Neuronal stem cell (in vitro differentiated cells): ENCODE measurements around the gene ZSWIM1.

Experiments
- DNase-seq: peaks from one replicate; pipeline ENCODE4 v3.0.0-alpha.2; 2013; ENCODE audit warnings: low spot score
- H2AFZ ChIP-seq: one replicate; pipeline ENCODE4 v1.6.1; 2013; ENCODE audit warnings: mild to moderate bottlenecking, low read length, inconsistent platforms
- H2AK5ac ChIP-seq: 2 replicates; pipeline ENCODE4 v1.6.1; 2013; ENCODE audit warnings: low read depth, mild to moderate bottlenecking, inconsistent platforms, low read length, moderate library complexity, mixed read lengths
- H2BK120ac ChIP-seq: 2 replicates; pipeline ENCODE4 v1.6.1; 2013; ENCODE audit warnings: low read depth, mild to moderate bottlenecking, inconsistent platforms, low read length, moderate library complexity, mixed read lengths
- H2BK12ac ChIP-seq: one replicate; pipeline ENCODE4 v1.6.1; 2013; ENCODE audit warnings: low read length, inconsistent platforms
- H2BK15ac ChIP-seq: 2 replicates; pipeline ENCODE4 v1.6.1; 2013; ENCODE audit warnings: mild to moderate bottlenecking, low read length, inconsistent platforms, mixed read lengths
- H2BK5ac ChIP-seq: one replicate; pipeline ENCODE4 v1.6.1; 2013; ENCODE audit warnings: inconsistent platforms, mild to moderate bottlenecking, low read length, moderate library complexity
- H3K14ac ChIP-seq: one replicate; pipeline ENCODE4 v1.6.1; 2013; ENCODE audit warnings: low read length, inconsistent platforms
- H3K18ac ChIP-seq: 2 replicates; pipeline ENCODE4 v1.6.1; 2013; ENCODE audit warnings: low read length, inconsistent platforms
- H3K23ac ChIP-seq: 2 replicates; pipeline ENCODE4 v1.6.1; 2013; ENCODE audit warnings: low read depth, mild to moderate bottlenecking, mixed read lengths, low read length, inconsistent platforms; ENCODE audit not compliant: poor library complexity
- H3K27ac ChIP-seq: replicated peaks from 3 replicates; pipeline ENCODE4 v1.5.1; 2013; ENCODE audit warnings: low read length, inconsistent platforms
- H3K27me3 ChIP-seq, 3 experiments: 2 replicates each; pipeline ENCODE4 v1.6.1; 2013; ENCODE audit warnings: low read length in 3 of 3, mild to moderate bottlenecking in 2 of 3, inconsistent platforms in 1 of 3, low read depth in 1 of 3, mixed read lengths in 1 of 3, moderate library complexity in 1 of 3; ENCODE audit not compliant: control insufficient read depth in 3 of 3, insufficient read depth in 3 of 3
- H3K36me3 ChIP-seq, 2 donors: replicated peaks in 1 of 2; 2 replicates each; pipeline ENCODE4 v1.6.1; 2013; ENCODE audit warnings: low read length in 2 of 2; ENCODE audit not compliant: control insufficient read depth in 2 of 2, insufficient read depth in 2 of 2
- H3K4ac ChIP-seq: 2 replicates; pipeline ENCODE4 v1.6.1; 2013; ENCODE audit warnings: inconsistent platforms, mild to moderate bottlenecking, low read length, moderate library complexity
- H3K4me1 ChIP-seq, 2 donors: 1 replicate in 1 of 2; 2 replicates in 1 of 2; pipeline ENCODE4 v1.6.1; 2013; ENCODE audit warnings: low read length in 2 of 2, low read depth in 1 of 2; ENCODE audit not compliant: control insufficient read depth in 2 of 2, insufficient read depth in 1 of 2
- H3K4me2 ChIP-seq: one replicate; pipeline ENCODE4 v1.6.1; 2013; ENCODE audit warnings: mild to moderate bottlenecking, low read length, inconsistent platforms; ENCODE audit not compliant: insufficient read depth, poor library complexity, severe bottlenecking
- H3K4me3 ChIP-seq, 2 donors: 2 replicates each; pipeline ENCODE4 v1.5.1; 2013; ENCODE audit warnings: low read length in 2 of 2, mild to moderate bottlenecking in 2 of 2, inconsistent platforms in 1 of 2, moderate library complexity in 1 of 2
- H3K79me1 ChIP-seq: one replicate; pipeline ENCODE4 v1.6.1; 2013; ENCODE audit warnings: low read depth, mild to moderate bottlenecking, inconsistent platforms, low read length, moderate library complexity
- H3K9ac ChIP-seq: one replicate; pipeline ENCODE4 v1.6.1; 2013; ENCODE audit warnings: mild to moderate bottlenecking, low read depth, low read length, inconsistent platforms; ENCODE audit not compliant: poor library complexity
- H3K9me3 ChIP-seq, 2 donors: replicated peaks in 1 of 2; 2 replicates each; pipeline versions ENCODE3 to v1.6.1; 2013; ENCODE audit warnings: low read length in 2 of 2, mild to moderate bottlenecking in 2 of 2, inconsistent platforms in 1 of 2, low read depth in 1 of 2, mixed read lengths in 1 of 2, moderate library complexity in 1 of 2; ENCODE audit not compliant: control insufficient read depth in 2 of 2, insufficient read depth in 1 of 2
- H4K8ac ChIP-seq: one replicate; pipeline ENCODE4 v1.6.1; 2013; ENCODE audit warnings: low read depth, mild to moderate bottlenecking, inconsistent platforms, low read length, moderate library complexity
- H4K91ac ChIP-seq: one replicate; pipeline ENCODE4 v1.6.1; 2013; ENCODE audit warnings: low read length, low read depth, mild to moderate bottlenecking, inconsistent platforms; ENCODE audit not compliant: poor library complexity
- WGBS, 2 donors: extraction: QIAGEN DNeasy Blood & Tissue Kit; methylation state at CpG; one replicate each; pipeline ENCODE4 v1.1.7; 2013; ENCODE audit warnings: missing lambda C conversion rate in 2 of 2, mixed read lengths in 1 of 2; ENCODE audit not compliant: insufficient read length in 2 of 2, insufficient replicate concordance in 1 of 2; ENCODE audit errors: extremely low coverage in 2 of 2; 5-methylcytosine and 5-hydroxymethylcytosine counted together

Gene ZSWIM1

GRCh38 chr20:45843506-45843905 lies 37.5 kb upstream of the ZSWIM1 start:
- H3K36me3 ChIP-seq, result peaks cover 18 to 73% of the 10 kb centered on the region in 2 donors
- H3K4me1 ChIP-seq, result no peaks in the 10 kb centered on the region
- no peak overlapping the region for H3K27ac ChIP-seq
- H3K4me2 ChIP-seq, result no peak overlapping the region
- no peak overlapping the region for H3K14ac ChIP-seq
- no peaks in the 10 kb centered on the region for H3K9me3 ChIP-seq
- H2BK12ac ChIP-seq, result no peak overlapping the region
- no peak overlapping the region for H3K9ac ChIP-seq
- no peak overlapping the region for H2BK5ac ChIP-seq
- H3K23ac ChIP-seq, result no peak overlapping the region
- no peak overlapping the region for H2BK15ac ChIP-seq
- no peak overlapping the region for H4K91ac ChIP-seq
- H2AFZ ChIP-seq, result no peak overlapping the region
- no peak overlapping the region for H2BK120ac ChIP-seq
- no peaks in the 10 kb centered on the region for H3K79me1 ChIP-seq
- H4K8ac ChIP-seq, result no peak overlapping the region
- no peak for DNase-seq
- H3K4ac ChIP-seq, result no peak overlapping the region
- WGBS, 2 donors, result no CpG with 5 or more reads among the region's 14 CpGs
- no peaks in the 10 kb centered on the region for H3K27me3 ChIP-seq
- H2AK5ac ChIP-seq, result no peak overlapping the region
- H3K4me3 ChIP-seq, result no peak overlapping the region
- no peak overlapping the region for H3K18ac ChIP-seq

- H4K91ac ChIP-seq, result no peak overlapping the region
- no peak overlapping the region for H2AK5ac ChIP-seq
- no peak overlapping the region for H2BK5ac ChIP-seq
- no peak overlapping the region for H3K18ac ChIP-seq
- no peak for DNase-seq
- H3K27ac ChIP-seq, result no peak overlapping the region
- peaks cover 18 to 73% of the 10 kb centered on the region in 2 donors for H3K36me3 ChIP-seq
- H2AFZ ChIP-seq, result no peak overlapping the region
- no peak overlapping the region for H3K9ac ChIP-seq
- H3K14ac ChIP-seq, result no peak overlapping the region
- H3K4ac ChIP-seq, result no peak overlapping the region
- no peaks in the 10 kb centered on the region for H3K9me3 ChIP-seq
- H3K4me2 ChIP-seq, result no peak overlapping the region
- H4K8ac ChIP-seq, result no peak overlapping the region
- H2BK15ac ChIP-seq, result no peak overlapping the region
- H3K4me1 ChIP-seq, result no peaks in the 10 kb centered on the region
- no peaks in the 10 kb centered on the region for H3K79me1 ChIP-seq
- no peak overlapping the region for H2BK120ac ChIP-seq
- no peak overlapping the region for H2BK12ac ChIP-seq
- H3K4me3 ChIP-seq, result no peak overlapping the region
- no peaks in the 10 kb centered on the region for H3K27me3 ChIP-seq
- H3K23ac ChIP-seq, result no peak overlapping the region
These were observed 35.6 kb upstream of the ZSWIM1 start for GRCh38 chr20:45845452-45845851.

- Histone ChIP-seq H3K36me3 (peaks cover 10 to 53% of the 10 kb centered on the region in 2 donors), H3K4me1 (no peaks in the 10 kb centered on the region), H2BK120ac (no peak overlapping the region), H3K4me3 (peak overlapping the region in 1 of 2 donors; percentile 49), H2AK5ac (no peak overlapping the region), H2BK5ac (no peak overlapping the region), H3K4me2 (no peak overlapping the region), H3K27ac (no peak overlapping the region), H2BK15ac (no peak overlapping the region), H3K27me3 (no peaks in the 10 kb centered on the region), H4K8ac (no peak overlapping the region), H3K9me3 (no peaks in the 10 kb centered on the region), H3K9ac (no peak overlapping the region), H4K91ac (no peak overlapping the region), H3K14ac (no peak overlapping the region), H3K23ac (no peak overlapping the region), H3K18ac (no peak overlapping the region), H2BK12ac (no peak overlapping the region), H3K79me1 (no peaks in the 10 kb centered on the region), H3K4ac (no peak overlapping the region), H2AFZ (no peak overlapping the region)
- DNase-seq, result no peak
- no CpG with 5 or more reads among the region's 8 CpGs for WGBS, 2 donors
These were observed 32.6 kb upstream of the ZSWIM1 start for GRCh38 chr20:45848421-45848820.

GRCh38 chr20:45848969-45849582 lies 32.0 kb upstream of the ZSWIM1 start:
- Histone ChIP-seq H3K27ac (no peak overlapping the region), H2AK5ac (no peak overlapping the region), H3K4me3 (no peak overlapping the region), H4K91ac (no peak overlapping the region), H2BK5ac (no peak overlapping the region), H2BK15ac (no peak overlapping the region), H3K18ac (no peak overlapping the region), H2BK120ac (no peak overlapping the region), H3K4ac (no peak overlapping the region), H3K23ac (no peak overlapping the region), H3K4me2 (no peak overlapping the region), H3K36me3 (peaks cover 5 to 49% of the 10 kb centered on the region in 2 donors), H4K8ac (no peak overlapping the region), H2AFZ (no peak overlapping the region), H3K9ac (no peak overlapping the region), H3K9me3 (no peaks in the 10 kb centered on the region), H3K4me1 (no peaks in the 10 kb centered on the region), H2BK12ac (no peak overlapping the region), H3K14ac (no peak overlapping the region), H3K79me1 (no peaks in the 10 kb centered on the region), H3K27me3 (no peaks in the 10 kb centered on the region)
- WGBS, 2 donors, result no CpG with 5 or more reads among the region's 8 CpGs
- DNase-seq, result no peak
